DMS 273 treated with DMSO at 0.1 percent for 48 hours (cell line): Measurements from ENCODE around the gene DOCK11.
"Not testable (repeated sequence)": the region's sequence is repeated elsewhere in the genome, so short reads cannot be mapped to it uniquely, and the experiment has no call there.

ENCODE experiments used
- DNase-seq: peaks from one replicate; lab custom pipeline; 2025; lab: John Stamatoyannopoulos, UW

Gene DOCK11

GRCh38 chrX:118694638-118695037 lies 199.0 kb downstream of the DOCK11 start:
- DNase-seq, result no peak

- no peak for DNase-seq
Observed at GRCh38 chrX:118698516-118699170, 203.0 kb downstream of the DOCK11 start.

GRCh38 chrX:118702741-118703140 lies 207.1 kb downstream of the DOCK11 start:
- DNase-seq, result no peak

- no peak for DNase-seq
Observed at GRCh38 chrX:118706681-118707080, 211.1 kb downstream of the DOCK11 start.

GRCh38 chrX:118714521-118714920 lies 218.9 kb downstream of the DOCK11 start:
- no peak for DNase-seq

GRCh38 chrX:118715917-118716316 lies 220.3 kb downstream of the DOCK11 start:
- DNase-seq, result not testable (repeated sequence)

- not testable (repeated sequence) for DNase-seq
Observed at GRCh38 chrX:118716833-118717232, 221.2 kb downstream of the DOCK11 start.

GRCh38 chrX:118717678-118718391 lies 222.2 kb downstream of the DOCK11 start:
- no peak for DNase-seq

GRCh38 chrX:118718737-118719136 lies 223.1 kb downstream of the DOCK11 start:
- no peak for DNase-seq

- DNase-seq, result no peak
Observed at GRCh38 chrX:118720058-118720707, 224.6 kb downstream of the DOCK11 start.

GRCh38 chrX:118723376-118723775 lies 227.8 kb downstream of the DOCK11 start:
- no peak for DNase-seq

GRCh38 chrX:118724365-118724764 lies 228.8 kb downstream of the DOCK11 start:
- DNase-seq, result no peak

GRCh38 chrX:118724775-118725174 lies 229.2 kb downstream of the DOCK11 start:
- no peak for DNase-seq

- DNase-seq, result no peak
Observed at GRCh38 chrX:118726396-118726795, 230.8 kb downstream of the DOCK11 start.

- peak; percentile 22 for DNase-seq
Observed at GRCh38 chrX:118726887-118727685, 231.5 kb downstream of the DOCK11 start, which contains the start of gene IL13RA1. IL13RA1 (plus strand) TSS chrX:118727606; CDS start chrX:118727639, 33 bp downstream.

- no peak for DNase-seq
Observed at GRCh38 chrX:118727686-118728339, 232.2 kb downstream of the DOCK11 start.

- DNase-seq, result no peak
Observed at GRCh38 chrX:118729042-118729652, 233.5 kb downstream of the DOCK11 start.

- DNase-seq, result no peak
Observed at GRCh38 chrX:118730500-118731247, 235.1 kb downstream of the DOCK11 start.

GRCh38 chrX:118732551-118732950 lies 236.9 kb downstream of the DOCK11 start:
- DNase-seq, result not testable (repeated sequence)

- DNase-seq, result no peak
Observed at GRCh38 chrX:118734909-118735308, 239.3 kb downstream of the DOCK11 start.
